Tibial nerve (tissue), 3 donors: ENCODE data around the gene TIMM22.
"Not testable (repeated sequence)": the region's sequence is repeated elsewhere in the genome, so short reads cannot be mapped to it uniquely, and the experiment has no call there.

Experiments
- POLR2A ChIP-seq, 2 donors: fragments of 450-650 bp; IDR thresholded peaks; one replicate each; pipeline ENCODE4 v1.6.1; 2017; ENCODE audit warnings: antibody characterized with exemption in 2 of 2, mild to moderate bottlenecking in 2 of 2, moderate library complexity in 2 of 2
- TF ChIP-seq, protein P1 (sequence below), 5 experiments: fragments of 200-600 bp in 3 of 5; fragments of 450-650 bp in 2 of 5; sonication (generic) in 3 of 5; IDR thresholded peaks; one replicate each; pipeline ENCODE4 v1.5.1; 2016 to 2019; ENCODE audit warnings: antibody characterized with exemption in 5 of 5, mild to moderate bottlenecking in 3 of 5, moderate library complexity in 2 of 5

DNA sequence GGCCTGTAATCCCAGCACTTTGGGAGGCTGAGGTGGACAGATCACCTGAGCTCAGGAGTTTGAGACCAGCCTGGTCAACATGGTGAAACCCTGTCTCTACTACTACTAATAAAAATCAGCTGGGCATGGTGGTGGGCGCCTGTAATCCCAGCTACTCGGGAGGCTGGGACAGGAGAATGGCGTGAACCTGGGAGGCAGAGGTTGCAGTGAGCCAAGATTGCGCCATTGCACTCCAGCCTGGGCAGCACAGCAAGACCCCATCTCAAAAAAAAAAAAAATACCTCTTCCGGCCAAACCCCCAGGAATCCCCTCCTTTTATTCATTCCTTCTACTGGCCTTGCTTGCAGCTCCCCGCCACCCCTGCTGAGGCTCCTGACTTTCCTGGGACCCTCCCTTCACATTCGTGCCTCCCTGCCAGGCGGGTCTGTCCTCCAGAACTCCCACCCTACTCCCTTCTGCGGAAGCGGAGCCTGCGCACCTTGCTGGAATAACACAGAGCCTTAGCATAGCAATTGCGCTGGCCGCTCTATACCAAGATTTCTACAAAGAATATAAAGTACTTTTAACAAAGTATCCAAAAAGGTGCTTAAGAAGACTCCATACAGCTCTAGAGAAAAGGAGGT lies 47.6 kb downstream of the TIMM22 start:
- TF ChIP-seq, protein P1, sequence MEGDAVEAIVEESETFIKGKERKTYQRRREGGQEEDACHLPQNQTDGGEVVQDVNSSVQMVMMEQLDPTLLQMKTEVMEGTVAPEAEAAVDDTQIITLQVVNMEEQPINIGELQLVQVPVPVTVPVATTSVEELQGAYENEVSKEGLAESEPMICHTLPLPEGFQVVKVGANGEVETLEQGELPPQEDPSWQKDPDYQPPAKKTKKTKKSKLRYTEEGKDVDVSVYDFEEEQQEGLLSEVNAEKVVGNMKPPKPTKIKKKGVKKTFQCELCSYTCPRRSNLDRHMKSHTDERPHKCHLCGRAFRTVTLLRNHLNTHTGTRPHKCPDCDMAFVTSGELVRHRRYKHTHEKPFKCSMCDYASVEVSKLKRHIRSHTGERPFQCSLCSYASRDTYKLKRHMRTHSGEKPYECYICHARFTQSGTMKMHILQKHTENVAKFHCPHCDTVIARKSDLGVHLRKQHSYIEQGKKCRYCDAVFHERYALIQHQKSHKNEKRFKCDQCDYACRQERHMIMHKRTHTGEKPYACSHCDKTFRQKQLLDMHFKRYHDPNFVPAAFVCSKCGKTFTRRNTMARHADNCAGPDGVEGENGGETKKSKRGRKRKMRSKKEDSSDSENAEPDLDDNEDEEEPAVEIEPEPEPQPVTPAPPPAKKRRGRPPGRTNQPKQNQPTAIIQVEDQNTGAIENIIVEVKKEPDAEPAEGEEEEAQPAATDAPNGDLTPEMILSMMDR (IDR thresholded peaks at IDR 0.05) = not testable (repeated sequence)
- TF ChIP-seq POLR2A (IDR thresholded peaks at IDR 0.05) = not testable (repeated sequence)
